ENCODE data around the gene MAP6. TPM values are rescaled to one million over a fixed set of nuclear protein-coding genes. Genes with fewer than 3 reads are reported as not detected.
A peak's percentile ranks its signal among the peaks of the same experiment; 100 is the strongest.

The MAP6 gene
- total RNA-seq, 2 donors from 2014 or later = 2.6 to 3.4 TPM

DNA sequence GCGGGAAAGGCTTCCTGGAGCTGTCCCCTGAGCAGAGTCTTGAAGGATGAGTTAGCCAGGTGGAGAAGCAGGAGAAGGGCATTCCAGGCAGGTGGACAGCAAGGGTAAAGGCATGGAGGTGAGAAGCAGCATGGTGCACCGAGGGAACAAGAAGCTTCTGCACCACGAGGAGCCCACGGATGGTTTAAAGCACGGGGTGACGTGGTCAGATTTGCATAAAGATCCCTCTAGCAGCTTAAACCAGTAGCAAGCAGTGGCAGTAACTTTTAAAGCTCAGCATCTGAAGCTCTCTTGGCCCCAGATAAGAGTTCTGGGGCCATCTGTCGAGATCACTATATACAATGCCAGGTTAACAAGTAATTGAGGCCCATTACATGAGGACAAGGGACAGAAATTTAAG lies 69.9 kb downstream of the MAP6 start:
- Histone ChIP-seq H3K9me3 (no peaks in the 10 kb centered on the region), H3K4me3 (no peak overlapping the region), H3K4me1 (no peaks in the 10 kb centered on the region), H3K27me3 (no peaks in the 10 kb centered on the region), H3K27ac (no peak overlapping the region), H3K36me3 (replicated peaks in 1 of 2; ENCODE audit: insufficient read depth in 1 of 2, low read depth in 2 of 2) (no peaks in the 10 kb centered on the region)
- TF ChIP-seq POLR2A (IDR thresholded peaks at IDR 0.05) = no peak
- TF ChIP-seq, protein P1, sequence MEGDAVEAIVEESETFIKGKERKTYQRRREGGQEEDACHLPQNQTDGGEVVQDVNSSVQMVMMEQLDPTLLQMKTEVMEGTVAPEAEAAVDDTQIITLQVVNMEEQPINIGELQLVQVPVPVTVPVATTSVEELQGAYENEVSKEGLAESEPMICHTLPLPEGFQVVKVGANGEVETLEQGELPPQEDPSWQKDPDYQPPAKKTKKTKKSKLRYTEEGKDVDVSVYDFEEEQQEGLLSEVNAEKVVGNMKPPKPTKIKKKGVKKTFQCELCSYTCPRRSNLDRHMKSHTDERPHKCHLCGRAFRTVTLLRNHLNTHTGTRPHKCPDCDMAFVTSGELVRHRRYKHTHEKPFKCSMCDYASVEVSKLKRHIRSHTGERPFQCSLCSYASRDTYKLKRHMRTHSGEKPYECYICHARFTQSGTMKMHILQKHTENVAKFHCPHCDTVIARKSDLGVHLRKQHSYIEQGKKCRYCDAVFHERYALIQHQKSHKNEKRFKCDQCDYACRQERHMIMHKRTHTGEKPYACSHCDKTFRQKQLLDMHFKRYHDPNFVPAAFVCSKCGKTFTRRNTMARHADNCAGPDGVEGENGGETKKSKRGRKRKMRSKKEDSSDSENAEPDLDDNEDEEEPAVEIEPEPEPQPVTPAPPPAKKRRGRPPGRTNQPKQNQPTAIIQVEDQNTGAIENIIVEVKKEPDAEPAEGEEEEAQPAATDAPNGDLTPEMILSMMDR (IDR thresholded peaks at IDR 0.05) = no peak
- 81 to 93% methylated on average over 7 of the region's 7 CpGs for WGBS, 2 donors
- ATAC-seq (no peak), DNase-seq (no peak)
- intact Hi-C loops (cut with DNase I) = no loop called here

DNA sequence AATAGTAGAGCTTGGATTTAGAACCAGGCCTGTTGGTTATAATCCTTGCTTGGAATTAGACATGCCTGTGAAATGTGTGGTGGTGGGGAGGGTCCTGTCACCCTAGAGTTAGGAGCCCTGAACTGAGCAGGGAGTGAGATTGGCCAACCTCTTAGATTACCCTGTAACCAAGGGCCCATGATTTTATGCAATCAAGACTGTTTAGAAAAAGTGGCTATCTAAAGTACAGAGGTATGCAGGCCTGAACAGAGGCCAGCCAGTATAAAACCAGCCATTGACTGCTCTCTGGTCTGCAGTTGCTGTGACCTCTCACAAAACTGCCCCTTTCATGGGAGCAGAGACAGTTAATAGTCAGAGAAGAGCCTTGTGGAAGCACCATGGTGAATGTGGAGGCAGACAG lies 70.6 kb downstream of the MAP6 start:
- no peak for ATAC-seq
- H3K9me3 ChIP-seq = no peaks in the 10 kb centered on the region
- H3K4me1 ChIP-seq = peaks cover 2% of the 10 kb centered on the region
- H3K27me3 ChIP-seq = no peaks in the 10 kb centered on the region
- H3K27ac ChIP-seq = no peak overlapping the region
- H3K36me3 ChIP-seq (replicated peaks in 1 of 2; ENCODE audit: insufficient read depth in 1 of 2, low read depth in 2 of 2) = no peaks in the 10 kb centered on the region
- no peak overlapping the region for H3K4me3 ChIP-seq
- TF ChIP-seq, protein P1 (IDR thresholded peaks at IDR 0.05) = no peak
- TF ChIP-seq POLR2A (IDR thresholded peaks at IDR 0.05) = no peak
- intact Hi-C loops (cut with DNase I) = no loop called here
- DNase-seq = no peak

DNA sequence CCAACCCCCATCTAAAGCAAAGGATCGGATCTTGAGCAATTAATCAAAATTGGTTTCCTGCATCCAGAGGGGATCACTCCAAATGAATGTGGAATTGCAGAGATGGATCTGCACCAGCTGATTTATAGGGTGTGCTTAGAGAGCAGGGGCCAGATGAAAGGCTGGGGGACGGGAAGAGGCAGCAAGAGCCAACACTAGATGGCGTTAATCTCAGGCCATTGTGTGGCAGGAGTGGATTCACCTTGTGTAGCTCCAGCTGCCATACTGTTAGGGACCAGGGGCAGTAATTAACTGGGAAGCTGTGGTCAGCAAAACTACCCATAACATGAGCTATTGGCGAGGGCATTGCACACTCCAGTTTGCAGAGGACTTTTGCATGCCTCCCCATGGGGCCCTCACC lies 71.2 kb downstream of the MAP6 start:
- TF ChIP-seq, protein P1 (IDR thresholded peaks at IDR 0.05) = peak in 2 of 7 experiments; percentile 3 to 13
- no peak for TF ChIP-seq POLR2A (IDR thresholded peaks at IDR 0.05)
- H3K27ac ChIP-seq = no peak overlapping the region
- WGBS, 2 donors = 69 to 75% methylated on average over 4 of the region's 4 CpGs

DNA sequence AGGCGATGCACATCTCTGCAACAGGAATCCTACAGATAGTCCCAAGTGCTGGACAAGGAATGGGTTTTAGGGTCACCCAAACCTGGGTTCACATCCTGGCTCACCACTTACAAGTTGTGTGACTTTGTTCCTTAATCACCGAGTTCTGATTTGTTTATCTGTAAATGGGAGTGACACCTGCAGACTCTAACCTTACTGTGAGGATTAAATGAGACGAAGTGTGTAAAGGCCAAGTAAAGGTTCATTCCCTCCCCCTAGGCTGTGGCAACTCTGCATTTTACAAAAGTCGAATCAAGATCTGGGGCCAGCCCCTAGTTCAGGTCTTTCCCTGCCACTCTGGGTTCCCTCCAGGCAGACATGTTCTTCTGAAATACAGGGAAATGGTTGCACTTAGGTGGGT lies 71.9 kb downstream of the MAP6 start:
- no peak for TF ChIP-seq POLR2A (IDR thresholded peaks at IDR 0.05)
- TF ChIP-seq, protein P1 (IDR thresholded peaks at IDR 0.05) = no peak
- ATAC-seq (no peak), DNase-seq (no peak)
- no peak overlapping the region for H3K27ac ChIP-seq
- no peaks in the 10 kb centered on the region for H3K9me3 ChIP-seq
- no peak overlapping the region for H3K4me3 ChIP-seq
- WGBS, 2 donors = 59 to 67% methylated on average over 4 of the region's 4 CpGs
- intact Hi-C loops (cut with DNase I) = no loop called here
- H3K4me1 ChIP-seq = peaks cover 12% of the 10 kb centered on the region
- H3K36me3 ChIP-seq (replicated peaks in 1 of 2; ENCODE audit: insufficient read depth in 1 of 2, low read depth in 2 of 2) = no peaks in the 10 kb centered on the region
- no peaks in the 10 kb centered on the region for H3K27me3 ChIP-seq

More for the DNA sequence above, 71.2 kb downstream of the MAP6 start:
- intact Hi-C loops (cut with DNase I) = no loop called here
- H3K4me1 ChIP-seq = peaks cover 8% of the 10 kb centered on the region
- ATAC-seq (no peak), DNase-seq (no peak)
- H3K36me3 ChIP-seq (replicated peaks in 1 of 2; ENCODE audit: insufficient read depth in 1 of 2, low read depth in 2 of 2) = no peaks in the 10 kb centered on the region
- no peaks in the 10 kb centered on the region for H3K27me3 ChIP-seq
- no peaks in the 10 kb centered on the region for H3K9me3 ChIP-seq
- no peak overlapping the region for H3K4me3 ChIP-seq

DNA sequence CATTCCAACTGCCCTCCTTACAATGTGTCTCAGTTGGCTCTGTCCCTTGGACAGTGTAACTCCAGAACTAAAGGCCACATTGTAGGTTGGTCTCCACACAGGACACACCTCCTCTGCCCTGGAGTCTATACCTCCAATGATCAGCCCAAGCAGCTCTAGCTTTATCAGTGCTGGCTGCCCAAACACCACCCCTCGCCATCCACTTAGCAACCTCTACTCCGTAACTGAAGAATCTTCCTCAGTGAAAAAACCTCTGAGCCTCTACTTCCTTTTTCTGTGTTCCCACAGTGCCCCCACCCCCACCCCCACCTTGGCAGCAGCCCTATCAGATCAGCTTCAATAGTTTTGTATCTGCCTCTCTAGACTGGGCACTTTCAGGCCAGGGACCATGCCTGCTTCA lies 73.4 kb downstream of the MAP6 start:
- no peaks in the 10 kb centered on the region for H3K27me3 ChIP-seq

More for the DNA sequence above, 73.4 kb downstream of the MAP6 start:
- DNase-seq = no peak
- 86 to 89% methylated on average over 2 of the region's 2 CpGs for WGBS, 2 donors
- no peaks in the 10 kb centered on the region for H3K36me3 ChIP-seq (replicated peaks in 1 of 2; ENCODE audit: insufficient read depth in 1 of 2, low read depth in 2 of 2)
- H3K4me1 ChIP-seq = peaks cover 12% of the 10 kb centered on the region
- ATAC-seq = no peak
- no peak overlapping the region for H3K4me3 ChIP-seq
- no peaks in the 10 kb centered on the region for H3K9me3 ChIP-seq
- H3K27ac ChIP-seq = no peak overlapping the region
- intact Hi-C loops (cut with DNase I) = no loop called here
- TF ChIP-seq POLR2A (IDR thresholded peaks at IDR 0.05) = no peak
- TF ChIP-seq, protein P1 (IDR thresholded peaks at IDR 0.05) = no peak
